PC-9 (cell line): ENCODE results near the gene ZNF629. TPM values are rescaled to one million over a fixed set of nuclear protein-coding genes. Genes with fewer than 3 reads are reported as not detected.
"Not testable (repeated sequence)": the region's sequence is repeated elsewhere in the genome, so short reads cannot be mapped to it uniquely, and the experiment has no call there.

Experiments used
- BruUV-seq: library from RNA; stranded (reverse); fragments of 400-500 nt; replicated peaks from 2 replicates; lab custom pipeline; 2021; lab: Mats Ljungman, UMichigan
- CTCF ChIA-PET: fragments of 300-600 bp; sonication (Branson Sonifier 250); formaldehyde crosslinking; loops from one replicate; lab custom pipeline; 2022; ENCODE audit warnings: antibody characterized with exemption; lab: Charles Lee
- POLR2A ChIA-PET: fragments of 300-600 bp; sonication (Branson Sonifier 250); formaldehyde crosslinking; loops from one replicate; lab custom pipeline; 2022; ENCODE audit warnings: antibody characterized with exemption; ENCODE audit not compliant: unreplicated experiment; lab: Charles Lee
- DNase-seq, 2 experiments: peaks; one replicate each; pipeline versions ENCODE4 v3.0.0 to v3.0.0-alpha.2; 2015 to 2022; ENCODE audit warnings: mixed read lengths in 1 of 2
- H2AFZ ChIP-seq: fragments of 200-600 bp; sonication (generic); 2 replicates; pipeline ENCODE4 v1.8.1; 2017; ENCODE audit warnings: antibody characterized with exemption
- H3F3A ChIP-seq: fragments of 200-600 bp; sonication (generic); 2 replicates; pipeline ENCODE4 v1.8.1; 2017; ENCODE audit warnings: antibody characterized with exemption, mild to moderate bottlenecking, low read depth; ENCODE audit not compliant: insufficient read depth
- H3K27ac ChIP-seq: fragments of 200-600 bp; sonication (generic); 2 replicates; pipeline ENCODE4 v1.6.1; 2016; ENCODE audit warnings: mixed run types
- H3K27me3 ChIP-seq: fragments of 200-600 bp; sonication (generic); 2 replicates; pipeline ENCODE4 v1.6.1; 2016; ENCODE audit warnings: low read depth, mixed run types; ENCODE audit not compliant: insufficient read depth
- H3K36me3 ChIP-seq: fragments of 200-600 bp; sonication (generic); 2 replicates; pipeline ENCODE4 v1.6.1; 2016; ENCODE audit warnings: low read depth, mixed run types
- H3K4me1 ChIP-seq: fragments of 200-600 bp; sonication (generic); replicated peaks from 2 replicates; pipeline ENCODE4 v1.6.1; 2016; ENCODE audit warnings: mixed run types; ENCODE audit not compliant: insufficient read depth
- H3K4me2 ChIP-seq: fragments of 200-600 bp; sonication (generic); 2 replicates; pipeline ENCODE4 v1.6.1; 2017; ENCODE audit warnings: mixed run types
- H3K4me3 ChIP-seq: fragments of 200-600 bp; sonication (generic); 2 replicates; pipeline ENCODE4 v1.6.1; 2016; ENCODE audit warnings: mixed run types
- H3K79me2 ChIP-seq: fragments of 200-600 bp; sonication (generic); 2 replicates; pipeline ENCODE4 v1.6.1; 2017; ENCODE audit warnings: low read depth, mixed run types
- H3K9me2 ChIP-seq: fragments of 200-600 bp; sonication (generic); 2 replicates; pipeline ENCODE4 v1.8.1; 2017; ENCODE audit warnings: mild to moderate bottlenecking; ENCODE audit not compliant: insufficient read depth
- H3K9me3 ChIP-seq: fragments of 200-600 bp; sonication (generic); 2 replicates; pipeline ENCODE4 v1.8.1; 2016; ENCODE audit warnings: low read depth; ENCODE audit not compliant: insufficient read depth
- H4K20me1 ChIP-seq: fragments of 200-600 bp; sonication (generic); 2 replicates; pipeline ENCODE4 v1.8.1; 2017; ENCODE audit not compliant: insufficient read depth
- EZH2 ChIP-seq: fragments of 200-600 bp; sonication (generic); IDR thresholded peaks from 2 replicates; pipeline ENCODE4 v1.8.0; 2017; ENCODE audit warnings: antibody characterized with exemption, low read depth
- intact Hi-C: fragments of 100-400 bp; cut with micrococcal nuclease; formaldehyde crosslinking; loops from one replicate; pipeline ENCODE4 v1.10.0; 2022; ENCODE audit not compliant: unreplicated experiment
- total RNA-seq: library from RNA; stranded (reverse); gene quantifications from 2 replicates; pipeline ENCODE4 v1.2.3, GENCODE V29; 2021
- TF ChIP-seq, protein P1 (sequence below): fragments of 200-600 bp; sonication (generic); conservative IDR thresholded peaks from 2 replicates; pipeline ENCODE4 v1.6.1; 2017; ENCODE audit warnings: mixed run types, antibody characterized with exemption, mild to moderate bottlenecking, moderate library complexity

The ZNF629 gene
- total RNA-seq, 1 experiment from 2014 or later = 25.6 TPM

DNA sequence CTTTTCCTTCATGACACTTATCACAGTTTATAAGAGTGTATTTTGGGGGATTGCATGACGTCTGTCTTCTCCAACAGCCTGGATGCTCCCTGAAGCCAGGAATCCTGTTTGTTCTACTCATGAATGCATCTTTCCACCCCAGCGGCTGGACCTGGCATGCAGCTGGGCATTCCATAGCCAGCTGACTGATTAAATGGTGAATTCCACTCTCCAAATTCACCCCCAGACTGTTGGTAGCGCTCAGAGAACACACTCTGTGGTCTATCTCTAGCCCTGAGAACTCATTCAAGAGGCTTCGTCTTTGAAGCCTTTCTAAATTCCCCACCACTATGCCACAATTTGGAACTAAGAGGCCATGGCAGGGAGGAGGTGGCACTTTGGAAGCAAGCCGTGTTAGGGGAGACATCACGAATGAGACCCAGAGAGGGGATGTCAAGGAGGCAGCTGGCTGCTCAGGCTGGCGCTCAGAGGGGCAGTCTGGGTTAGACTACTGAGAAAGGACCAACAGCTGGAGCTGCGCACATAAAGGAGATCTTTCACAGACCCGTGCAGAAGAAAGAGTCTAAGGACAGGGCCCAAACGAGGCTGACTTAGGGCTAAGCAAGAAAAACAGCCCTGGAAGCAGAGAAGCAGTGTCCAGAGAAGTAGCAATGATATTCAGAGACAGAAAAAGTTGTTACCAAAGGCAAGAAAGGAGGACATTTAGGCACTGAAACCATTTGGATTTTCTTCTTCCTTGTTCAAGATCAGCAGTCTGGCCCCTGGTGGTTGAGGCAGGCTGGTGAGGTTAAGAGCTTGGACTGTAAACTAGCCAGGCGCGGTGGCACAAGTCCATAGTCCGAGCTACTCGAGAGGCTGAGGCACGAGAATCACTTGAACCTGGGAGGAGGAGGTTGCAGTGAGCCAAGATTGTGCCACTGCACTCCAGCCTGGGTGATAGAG is 42.4 kb upstream of the ZNF629 start:
- Histone ChIP-seq H3K36me3 (no peaks in the 10 kb centered on the region), H3K27ac (no peak overlapping the region), H3K9me3 (no peaks in the 10 kb centered on the region), H3K9me2 (no peaks in the 10 kb centered on the region), H2AFZ (no peak overlapping the region), H3K4me3 (no peak overlapping the region), H3K79me2 (no peaks in the 10 kb centered on the region), H3K27me3 (peaks cover 5% of the 10 kb centered on the region; the same call in 1 of the 2 replicates), H3K4me1 (peaks cover 9% of the 10 kb centered on the region; the same call in 1 of the 2 replicates), H4K20me1 (no peaks in the 10 kb centered on the region), H3K4me2 (no peak overlapping the region), H3F3A (peaks cover 17% of the 10 kb centered on the region)
- CTCF ChIA-PET = interaction anchor here (0.6 kb wide), 2 partner anchors 14 to 45 kb away, joined by 5 to 11 read pairs; no protein-coding TSS in a partner anchor
- POLR2A ChIA-PET = interaction anchor here (0.6 kb wide), 1 partner anchor 24 kb away, joined by 8 read pairs; no protein-coding TSS in a partner anchor
- BruUV-seq = no TSS peak
- intact Hi-C loops = no loop called here
- no peak for DNase-seq
- TF ChIP-seq, protein P1, sequence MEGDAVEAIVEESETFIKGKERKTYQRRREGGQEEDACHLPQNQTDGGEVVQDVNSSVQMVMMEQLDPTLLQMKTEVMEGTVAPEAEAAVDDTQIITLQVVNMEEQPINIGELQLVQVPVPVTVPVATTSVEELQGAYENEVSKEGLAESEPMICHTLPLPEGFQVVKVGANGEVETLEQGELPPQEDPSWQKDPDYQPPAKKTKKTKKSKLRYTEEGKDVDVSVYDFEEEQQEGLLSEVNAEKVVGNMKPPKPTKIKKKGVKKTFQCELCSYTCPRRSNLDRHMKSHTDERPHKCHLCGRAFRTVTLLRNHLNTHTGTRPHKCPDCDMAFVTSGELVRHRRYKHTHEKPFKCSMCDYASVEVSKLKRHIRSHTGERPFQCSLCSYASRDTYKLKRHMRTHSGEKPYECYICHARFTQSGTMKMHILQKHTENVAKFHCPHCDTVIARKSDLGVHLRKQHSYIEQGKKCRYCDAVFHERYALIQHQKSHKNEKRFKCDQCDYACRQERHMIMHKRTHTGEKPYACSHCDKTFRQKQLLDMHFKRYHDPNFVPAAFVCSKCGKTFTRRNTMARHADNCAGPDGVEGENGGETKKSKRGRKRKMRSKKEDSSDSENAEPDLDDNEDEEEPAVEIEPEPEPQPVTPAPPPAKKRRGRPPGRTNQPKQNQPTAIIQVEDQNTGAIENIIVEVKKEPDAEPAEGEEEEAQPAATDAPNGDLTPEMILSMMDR = no peak
- TF ChIP-seq EZH2 = no peak

DNA sequence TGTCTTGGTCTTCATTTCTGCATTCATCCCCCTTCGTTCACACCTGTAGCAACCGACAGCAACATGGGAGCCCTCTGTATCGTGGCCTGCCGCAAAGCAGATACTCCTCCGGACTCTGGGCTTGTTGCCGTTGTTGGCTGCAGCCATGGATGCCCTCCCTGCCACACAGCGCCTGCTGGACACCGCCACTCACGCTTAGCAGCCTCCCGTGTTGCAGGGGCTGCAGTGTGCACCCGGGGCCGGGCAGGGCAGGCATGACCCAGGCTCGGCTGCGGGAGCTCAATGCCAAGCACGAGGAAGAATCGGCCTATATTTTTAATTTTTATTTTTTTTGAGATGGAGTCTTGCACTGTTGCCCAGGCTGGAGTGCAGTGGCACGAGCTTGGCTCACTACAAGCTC is 34.9 kb upstream of the ZNF629 start:
- no peak for DNase-seq
- no TSS peak for BruUV-seq

DNA sequence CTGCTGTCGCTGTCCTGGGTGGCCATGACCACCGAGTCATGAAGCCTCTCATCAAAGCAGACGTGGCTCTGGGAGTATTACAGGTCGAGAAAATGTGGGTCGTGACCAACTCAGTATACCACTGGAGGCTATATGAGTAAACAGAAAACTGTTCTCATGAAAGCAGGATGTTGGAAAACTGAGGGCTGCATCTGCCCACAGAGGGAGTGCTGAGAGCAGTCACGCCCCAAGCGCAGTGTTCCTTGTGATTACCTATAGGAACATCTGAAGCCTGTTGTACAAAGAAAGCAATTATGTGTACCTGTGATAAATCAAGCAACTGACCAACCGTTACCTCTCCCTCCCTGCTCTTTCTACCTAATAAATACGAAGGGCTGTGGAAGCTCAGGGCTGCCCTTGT is 34.4 kb upstream of the ZNF629 start:
- H3K79me2 ChIP-seq, intact Hi-C loops, H3K9me2 ChIP-seq, H3K36me3 ChIP-seq, CTCF ChIA-PET, POLR2A ChIA-PET, H3K4me2 ChIP-seq, H3K27me3 ChIP-seq, H3K9me3 ChIP-seq, DNase-seq, H3K4me3 ChIP-seq, H3K27ac ChIP-seq, H4K20me1 ChIP-seq, BruUV-seq, H2AFZ ChIP-seq: not testable (repeated sequence)
- Histone ChIP-seq H3K4me1 (peaks cover 27% of the 10 kb centered on the region), H3F3A (peaks cover 34% of the 10 kb centered on the region)

More for the DNA sequence above, 34.9 kb upstream of the ZNF629 start:
- Histone ChIP-seq H3K9me2 (no peaks in the 10 kb centered on the region), H4K20me1 (no peaks in the 10 kb centered on the region), H3K4me2 (no peak overlapping the region), H3K27ac (no peak overlapping the region), H3F3A (peaks cover 34% of the 10 kb centered on the region), H3K9me3 (0 out of 2 replicates have a peak, but pooled peaks cover 4% of the 10 kb centered on the region), H2AFZ (no peak overlapping the region), H3K36me3 (no peaks in the 10 kb centered on the region), H3K27me3 (no peaks in the 10 kb centered on the region), H3K4me3 (no peak overlapping the region), H3K79me2 (no peaks in the 10 kb centered on the region), H3K4me1 (peaks cover 27% of the 10 kb centered on the region)
- TF ChIP-seq EZH2 = no peak
- TF ChIP-seq, protein P1 = no peak
- POLR2A ChIA-PET = no interaction called here
- CTCF ChIA-PET = no interaction called here
- intact Hi-C loops = no loop called here
